SK-N-DZ (cell line): ENCODE measurements around the gene RFX2.
A peak's percentile ranks its signal among the peaks of the same experiment; 100 is the strongest.
"Not testable (repeated sequence)": the region's sequence is repeated elsewhere in the genome, so short reads cannot be mapped to it uniquely, and the experiment has no call there.

ENCODE experiments used
- DNase-seq: peaks from one replicate; pipeline ENCODE4 v3.0.0-alpha.2; 2015; ENCODE audit warnings: low spot score

Gene RFX2

GRCh38 chr19:5972355-5972731 lies 138.0 kb downstream of the RFX2 start:
- DNase-seq = no peak

DNA sequence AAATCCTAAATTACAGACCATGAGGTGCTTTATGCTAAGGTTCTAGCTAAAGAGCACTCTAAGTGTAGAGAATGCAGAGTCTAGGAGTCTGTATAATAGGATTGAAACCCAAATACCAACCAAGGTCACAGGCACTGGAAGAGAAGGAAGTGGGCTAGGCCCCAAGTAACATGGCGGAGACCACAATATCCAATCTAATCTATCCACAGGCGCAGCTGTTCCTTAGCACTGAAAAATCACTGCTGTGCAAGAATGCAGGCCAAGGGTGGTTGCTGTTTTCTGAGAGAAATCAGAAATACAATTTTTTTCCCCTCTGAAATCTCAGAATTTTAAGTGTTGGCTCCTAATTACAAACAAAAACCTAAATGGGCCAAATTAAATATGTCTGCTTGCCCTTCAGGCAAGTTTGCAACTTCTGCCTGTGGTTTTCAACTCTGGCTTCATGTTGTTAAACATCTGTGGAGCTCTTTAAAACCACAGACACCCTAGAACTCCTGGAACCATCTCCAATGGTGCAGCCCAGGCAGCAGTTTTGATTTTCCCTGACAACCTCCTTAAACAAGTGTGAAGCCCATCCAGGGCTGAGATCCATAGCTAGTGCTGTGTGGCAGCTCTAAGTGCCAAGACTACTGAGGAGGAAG lies 138.5 kb downstream of the RFX2 start:
- no peak for DNase-seq

GRCh38 chr19:5969476-5969875 lies 140.8 kb downstream of the RFX2 start:
- no peak for DNase-seq

- DNase-seq = no peak
Observed at GRCh38 chr19:5968431-5969373, 141.6 kb downstream of the RFX2 start.

DNA sequence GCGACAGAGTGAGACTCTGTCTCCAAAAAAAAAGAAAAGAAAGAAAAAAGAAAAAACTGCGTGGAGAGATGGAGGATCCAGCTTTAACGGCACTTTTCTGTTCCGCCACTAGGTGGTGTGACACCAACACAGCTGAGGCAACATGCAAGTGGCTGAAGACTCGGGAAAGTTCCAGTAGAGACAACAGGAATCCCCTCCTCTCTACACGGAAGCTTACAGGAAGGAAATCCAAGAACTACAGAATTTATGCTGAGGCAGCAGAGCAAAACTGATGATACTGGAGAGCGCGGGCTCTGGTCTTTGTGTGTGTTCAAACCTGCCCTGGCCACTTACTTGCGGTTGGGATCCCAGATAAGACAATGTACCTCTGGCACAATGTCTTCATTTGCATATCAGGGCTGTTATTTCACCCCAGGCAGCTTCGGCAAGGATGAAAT lies 142.3 kb downstream of the RFX2 start:
- peak; percentile 49 for DNase-seq

- DNase-seq = no peak
Observed at GRCh38 chr19:5967571-5967970, 142.7 kb downstream of the RFX2 start.

DNA sequence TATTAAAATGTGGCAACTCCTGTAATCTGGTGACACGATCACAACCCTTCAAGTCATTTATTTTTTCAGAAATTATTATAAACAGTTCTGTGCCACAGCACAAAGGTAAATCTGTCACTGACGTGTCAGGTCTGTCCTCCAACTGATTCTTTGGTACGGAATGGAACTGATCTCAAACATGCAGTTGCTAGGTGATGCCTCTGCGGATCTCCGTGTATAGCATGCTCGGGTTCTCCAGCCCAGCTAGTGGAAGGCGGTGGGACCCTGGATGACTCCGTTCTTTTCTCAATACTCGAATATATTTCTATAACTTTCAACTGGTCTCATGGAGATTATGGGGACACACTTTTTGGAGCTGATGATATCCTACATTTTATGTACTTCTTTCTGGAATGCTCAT lies 143.4 kb downstream of the RFX2 start:
- DNase-seq = no peak

DNA sequence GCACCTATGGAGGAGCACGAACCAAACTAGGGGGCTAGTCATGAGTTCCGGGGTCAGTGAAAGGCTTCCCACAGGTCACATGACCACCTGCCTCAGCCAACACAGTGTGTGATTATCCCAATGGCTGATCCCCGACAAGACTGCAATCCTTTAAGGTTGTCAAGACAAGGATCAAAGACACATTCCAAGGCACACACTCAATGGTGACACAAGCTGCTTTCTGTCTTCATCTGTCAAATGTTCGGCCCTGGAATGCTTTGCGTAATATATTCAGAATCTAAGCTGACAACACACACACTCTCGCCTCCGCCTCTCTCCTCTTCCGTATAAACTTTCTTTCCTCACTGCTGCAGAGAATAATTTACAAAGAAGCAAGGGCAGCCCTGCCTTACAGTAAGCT lies 144.1 kb downstream of the RFX2 start:
- DNase-seq = no peak

- DNase-seq = no peak
Observed at GRCh38 chr19:5964816-5965565, 145.3 kb downstream of the RFX2 start.

DNA sequence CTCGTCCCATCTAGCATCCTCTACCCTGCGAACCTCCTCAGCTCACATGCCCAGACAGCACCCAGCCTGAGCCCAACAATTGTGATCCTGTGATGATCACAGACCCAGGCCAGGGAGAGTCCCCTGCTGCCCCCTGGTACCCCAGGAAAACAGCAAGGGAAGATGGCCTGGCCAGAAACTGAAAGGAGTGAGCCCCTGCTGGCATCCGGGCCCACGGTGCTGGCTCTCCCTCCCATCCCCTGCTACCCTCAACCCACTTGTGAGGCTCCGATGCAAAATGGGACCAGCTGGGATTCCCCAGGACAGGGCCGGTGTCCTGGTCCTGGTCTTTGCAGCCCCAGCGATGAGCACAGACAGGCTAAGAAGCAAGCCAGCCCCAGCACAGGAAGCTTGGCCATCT lies 146.4 kb downstream of the RFX2 start:
- DNase-seq = no peak

DNA sequence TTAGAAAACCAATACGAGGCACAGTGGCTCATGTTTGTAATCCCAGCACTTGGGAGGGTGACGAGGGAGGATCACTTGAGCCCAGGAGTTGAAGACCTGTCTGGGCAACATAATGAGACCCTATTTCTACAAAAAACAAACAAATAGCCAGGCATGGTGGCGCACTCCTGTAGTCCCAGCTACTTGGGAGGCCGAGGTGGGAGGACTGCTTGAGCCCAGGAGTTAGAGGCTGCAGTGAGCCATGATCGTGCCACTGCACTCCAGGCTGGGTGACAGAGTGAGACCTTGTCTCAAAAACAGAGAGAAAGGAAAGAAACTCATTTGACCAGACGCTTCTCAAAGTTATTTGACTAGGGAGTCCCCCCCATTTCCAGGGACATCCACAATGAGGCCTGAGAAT lies 147.0 kb downstream of the RFX2 start:
- not testable (repeated sequence) for DNase-seq

- no peak for DNase-seq
Observed at GRCh38 chr19:5961969-5962945, 148.0 kb downstream of the RFX2 start.

DNA sequence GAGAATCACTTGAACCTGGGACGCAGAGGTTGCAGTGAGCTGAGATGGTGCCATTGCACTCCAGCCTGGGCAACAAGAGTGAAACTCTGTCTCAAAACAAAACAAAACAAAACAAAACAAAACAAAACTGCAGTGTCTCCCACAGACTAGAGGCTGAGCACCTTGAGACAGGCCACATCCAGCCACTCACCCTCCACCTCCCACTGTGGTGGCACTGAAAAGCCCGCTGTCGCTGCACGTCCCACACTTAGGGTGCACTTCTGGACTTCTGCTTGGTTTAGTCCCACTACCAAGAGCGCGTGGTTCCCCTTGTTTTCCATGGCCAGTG lies 148.7 kb downstream of the RFX2 start:
- not testable (repeated sequence) for DNase-seq

DNA sequence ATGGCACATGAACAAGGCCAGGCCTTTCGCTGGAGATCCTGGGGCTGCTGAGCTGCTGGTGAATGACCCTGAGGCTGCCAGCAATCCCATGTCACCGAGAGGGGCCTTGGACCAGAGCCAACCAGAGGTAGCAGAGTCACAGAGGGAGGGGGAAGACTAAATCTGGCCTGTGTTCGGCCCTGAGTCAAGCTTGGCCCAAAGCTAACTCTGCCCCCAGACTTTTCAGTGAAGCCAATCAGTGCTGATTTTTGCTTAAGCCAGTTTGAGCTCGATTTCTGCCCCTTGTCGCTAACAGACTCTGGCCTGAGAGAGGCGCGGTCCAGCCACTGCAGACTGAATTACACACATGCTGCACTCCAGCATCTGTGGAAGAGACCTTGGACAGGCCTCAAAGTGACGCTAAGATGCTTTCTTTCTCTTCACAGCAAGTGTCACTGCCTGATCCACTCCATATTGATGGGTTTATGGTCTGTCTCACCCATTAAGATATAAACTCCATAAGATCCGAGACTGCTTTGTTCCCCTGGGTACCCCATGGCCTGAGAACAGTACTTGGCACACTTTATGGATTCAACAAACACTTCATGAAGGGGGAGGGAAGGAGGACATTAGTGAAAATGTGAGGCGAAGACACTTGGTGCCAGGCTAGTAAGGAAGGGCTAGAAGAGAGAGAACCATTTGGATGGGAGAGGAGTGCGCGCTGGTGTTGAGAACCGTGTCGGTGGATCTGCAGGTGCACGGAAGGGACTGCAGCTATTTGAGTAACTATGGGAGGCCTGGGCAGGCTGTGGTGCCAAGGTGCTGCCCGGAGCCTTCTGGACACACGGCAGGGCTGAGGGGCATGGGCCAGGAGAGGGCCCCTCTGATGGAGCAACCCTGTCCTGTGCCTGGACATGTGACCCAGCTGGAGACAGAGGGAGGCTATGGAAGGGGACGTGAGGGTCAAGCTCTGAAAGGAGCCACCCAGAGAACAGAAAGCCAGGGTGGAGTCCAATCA lies 150.0 kb downstream of the RFX2 start:
- no peak for DNase-seq

DNA sequence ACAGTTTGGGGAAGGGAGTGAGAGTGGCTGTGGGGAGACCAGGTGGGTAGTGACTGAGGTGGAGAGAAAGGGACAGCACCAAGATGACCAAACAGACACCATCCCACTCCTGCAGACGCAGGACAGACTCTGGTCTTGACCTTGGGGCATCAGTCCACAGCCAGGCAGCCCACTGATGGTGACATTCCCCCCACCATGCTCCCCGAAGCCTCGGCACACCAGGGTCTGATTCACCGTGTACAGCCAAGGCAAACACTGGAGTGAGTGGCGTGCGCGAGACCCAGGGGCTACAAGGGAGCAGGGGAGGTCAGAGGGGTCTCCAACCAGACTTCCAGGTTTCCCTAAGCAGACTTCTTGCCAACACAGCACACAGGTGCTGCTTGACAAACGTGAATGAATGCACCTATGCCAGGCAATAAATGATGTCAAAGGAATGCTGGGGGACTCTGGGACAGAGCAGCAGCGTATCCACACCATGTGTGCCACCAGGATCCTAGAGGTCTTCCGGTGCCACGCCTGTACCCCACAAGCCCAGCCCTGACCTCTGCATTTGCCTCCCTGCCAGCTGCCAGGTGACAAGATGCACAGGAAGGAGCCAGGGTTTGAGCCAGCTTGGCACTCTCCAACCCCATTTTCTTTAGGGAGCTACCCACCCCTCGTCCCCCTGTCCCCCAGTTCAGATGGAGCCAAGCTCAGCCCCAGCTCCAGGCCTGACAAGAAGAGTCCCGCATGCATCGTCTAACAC lies 150.9 kb downstream of the RFX2 start:
- DNase-seq = no peak

DNA sequence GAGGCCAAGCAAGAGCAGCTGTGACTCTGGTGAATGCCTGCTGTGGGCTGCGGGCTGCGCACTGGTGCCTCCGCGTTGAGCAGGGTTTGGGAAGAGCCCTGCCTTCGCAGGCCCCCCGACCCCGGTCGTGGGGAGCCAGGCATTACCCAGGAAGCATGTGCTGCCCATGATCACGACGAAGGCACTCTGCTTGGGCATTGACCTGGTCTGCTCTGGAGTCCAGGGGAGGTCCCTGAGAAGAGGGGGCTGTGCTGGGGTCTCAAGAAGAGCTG lies 151.5 kb downstream of the RFX2 start:
- DNase-seq = no peak

DNA sequence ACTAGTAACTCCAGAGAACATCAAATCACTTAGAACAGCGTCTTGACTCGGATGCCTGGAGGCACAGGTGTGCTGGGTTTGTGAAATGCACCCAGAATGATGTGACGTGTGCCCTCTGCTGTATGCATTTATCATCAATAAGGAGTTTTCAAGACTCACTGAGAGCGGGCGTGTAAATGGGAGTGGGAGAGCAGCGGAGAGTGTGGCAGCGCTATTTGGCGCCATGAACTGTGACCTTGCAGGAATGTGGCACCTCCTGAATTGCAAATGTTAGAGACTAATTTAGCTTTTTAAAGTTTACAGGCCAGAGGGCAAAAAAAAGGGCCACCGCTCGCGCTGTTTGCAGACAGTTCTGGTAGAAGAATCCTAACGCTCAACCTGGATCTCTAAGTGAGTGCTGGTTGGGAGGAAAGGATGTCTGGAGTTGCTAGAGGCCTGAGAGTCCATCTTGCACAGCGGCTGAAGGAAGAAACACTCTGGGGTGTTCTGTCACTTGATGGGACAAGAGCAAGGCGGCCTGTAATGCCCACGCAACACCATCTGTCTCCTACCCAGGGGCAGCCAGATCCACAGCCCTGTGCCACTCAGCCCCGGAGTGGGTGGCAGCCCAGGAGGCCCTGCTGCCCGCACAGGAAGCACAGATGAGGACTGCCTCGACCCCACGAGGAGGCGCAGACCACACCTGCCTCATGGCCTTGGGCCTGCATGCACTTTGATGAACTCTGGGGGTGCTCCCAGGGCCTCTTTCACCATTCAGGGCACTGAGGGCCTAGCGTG lies 152.0 kb downstream of the RFX2 start:
- no peak for DNase-seq

DNA sequence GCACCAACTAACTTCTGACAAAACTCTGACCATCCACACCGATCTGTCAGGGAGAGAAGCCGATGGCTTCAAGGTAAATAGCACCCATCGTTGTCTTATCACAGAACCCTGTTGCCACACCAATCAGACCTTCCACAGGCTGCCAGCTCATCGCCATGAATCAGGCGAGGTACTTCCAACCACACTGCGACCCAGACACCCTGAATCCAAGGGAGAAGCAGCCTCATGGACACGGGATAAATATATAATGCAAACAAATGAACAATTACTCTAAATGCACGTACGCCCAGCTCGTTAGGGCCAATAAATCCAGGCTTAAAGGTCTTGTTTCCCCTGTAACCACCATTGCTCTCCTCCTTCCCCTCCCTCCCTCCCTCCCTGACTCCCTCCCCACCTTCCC lies 153.1 kb downstream of the RFX2 start:
- DNase-seq = no peak

- no peak for DNase-seq
Observed at GRCh38 chr19:5956728-5957127, 153.6 kb downstream of the RFX2 start.
